Measurements from ENCODE around the gene SETD2. TPM values are rescaled to one million over a fixed set of nuclear protein-coding genes. Genes with fewer than 3 reads are reported as not detected.

Gene SETD2
- total and polyA plus RNA-seq, 9 of the 15 experiments (the other 6 are each of a cell fraction or from before 2014, with no cell fraction given): 8.2 to 44.0 (median 33.6) TPM

GRCh38 chr3:46998121-46998851 lies 165.6 kb downstream of the SETD2 start (continued):
- TF ChIP-seq USF1 (CRISPR knock-in tag; IDR thresholded peaks at IDR 0.05) (no peak), RBM34 (IDR thresholded peaks at IDR 0.05; ENCODE audit: borderline replicate concordance, insufficient read depth, low read length) (no peak), PATZ1 (CRISPR knock-in tag; IDR thresholded peaks at IDR 0.05; ENCODE audit: borderline replicate concordance) (no peak), ARID4B (CRISPR knock-in tag; IDR thresholded peaks at IDR 0.05) (no peak), TSHZ1 (CRISPR knock-in tag; IDR thresholded peaks at IDR 0.05) (no peak)
